ENCODE data around the gene FASN. TPM values are rescaled to one million over a fixed set of nuclear protein-coding genes. Genes with fewer than 3 reads are reported as not detected.

FASN gene
- total RNA-seq, 2 experiments from 2014 or later = 111 to 364 TPM

DNA sequence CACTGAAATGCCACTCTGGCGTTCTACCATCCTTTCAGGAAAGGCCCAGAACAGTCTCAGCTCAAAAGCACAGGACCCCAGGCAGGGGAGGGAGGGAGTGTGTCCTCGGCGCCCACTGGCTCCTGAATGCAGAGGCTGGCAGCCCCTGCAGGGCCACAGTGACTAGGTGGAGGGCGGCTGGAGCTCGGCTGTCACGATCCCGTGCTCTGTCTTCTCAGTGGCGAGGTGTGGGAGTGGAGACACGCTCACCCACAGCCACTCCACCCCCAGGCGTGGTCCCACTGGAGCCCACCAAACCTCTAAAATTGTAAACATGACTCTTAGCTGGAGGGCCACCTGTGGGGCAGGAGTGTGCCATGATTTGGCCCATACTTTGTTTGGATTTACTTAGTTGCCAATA, 16.4 kb upstream of the FASN start:
- Histone ChIP-seq H3K4me2 (ENCODE audit: low read length) (no peak overlapping the region), H3K27ac (ENCODE audit: low read depth, low read length, poor library complexity, severe bottlenecking) (no peak overlapping the region), H3K79me2 (ENCODE audit: insufficient read depth, low read depth, low read length) (no peaks in the 10 kb centered on the region), H3K36me3 (ENCODE audit: insufficient read depth, low read length) (no peaks in the 10 kb centered on the region), H2AFZ (ENCODE audit: low read length) (no peak overlapping the region), H3K4me1 (ENCODE audit: insufficient read depth, low read length, poor library complexity, severe bottlenecking) (no peaks in the 10 kb centered on the region), H3K4me3 (ENCODE audit: low read depth, low read length, poor library complexity, severe bottlenecking) (no peak overlapping the region), H3K9me3 (ENCODE audit: low read length) (no peaks in the 10 kb centered on the region), H3K9me2 (ENCODE audit: insufficient read depth, low read length) (no peaks in the 10 kb centered on the region), H4K20me1 (ENCODE audit: insufficient read depth, low read length) (no peaks in the 10 kb centered on the region)
- CTCF ChIA-PET (ENCODE audit: unreplicated experiment) = no interaction called here
- POLR2A ChIA-PET = no interaction called here
- no peak for DNase-seq (ENCODE audit: low spot score)
- TF ChIP-seq, protein P1, sequence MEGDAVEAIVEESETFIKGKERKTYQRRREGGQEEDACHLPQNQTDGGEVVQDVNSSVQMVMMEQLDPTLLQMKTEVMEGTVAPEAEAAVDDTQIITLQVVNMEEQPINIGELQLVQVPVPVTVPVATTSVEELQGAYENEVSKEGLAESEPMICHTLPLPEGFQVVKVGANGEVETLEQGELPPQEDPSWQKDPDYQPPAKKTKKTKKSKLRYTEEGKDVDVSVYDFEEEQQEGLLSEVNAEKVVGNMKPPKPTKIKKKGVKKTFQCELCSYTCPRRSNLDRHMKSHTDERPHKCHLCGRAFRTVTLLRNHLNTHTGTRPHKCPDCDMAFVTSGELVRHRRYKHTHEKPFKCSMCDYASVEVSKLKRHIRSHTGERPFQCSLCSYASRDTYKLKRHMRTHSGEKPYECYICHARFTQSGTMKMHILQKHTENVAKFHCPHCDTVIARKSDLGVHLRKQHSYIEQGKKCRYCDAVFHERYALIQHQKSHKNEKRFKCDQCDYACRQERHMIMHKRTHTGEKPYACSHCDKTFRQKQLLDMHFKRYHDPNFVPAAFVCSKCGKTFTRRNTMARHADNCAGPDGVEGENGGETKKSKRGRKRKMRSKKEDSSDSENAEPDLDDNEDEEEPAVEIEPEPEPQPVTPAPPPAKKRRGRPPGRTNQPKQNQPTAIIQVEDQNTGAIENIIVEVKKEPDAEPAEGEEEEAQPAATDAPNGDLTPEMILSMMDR (conservative IDR thresholded peaks at IDR 0.05; ENCODE audit: low read length) = no peak
- TF ChIP-seq EZH2phosphoT487 (IDR thresholded peaks at IDR 0.05; ENCODE audit: borderline replicate concordance, low read depth, low read length) = no peak
- intact Hi-C loops (cut with micrococcal nuclease; ENCODE audit: unreplicated experiment) = no loop called here
- no TSS peak for BruUV-seq (replicated peaks)

DNA sequence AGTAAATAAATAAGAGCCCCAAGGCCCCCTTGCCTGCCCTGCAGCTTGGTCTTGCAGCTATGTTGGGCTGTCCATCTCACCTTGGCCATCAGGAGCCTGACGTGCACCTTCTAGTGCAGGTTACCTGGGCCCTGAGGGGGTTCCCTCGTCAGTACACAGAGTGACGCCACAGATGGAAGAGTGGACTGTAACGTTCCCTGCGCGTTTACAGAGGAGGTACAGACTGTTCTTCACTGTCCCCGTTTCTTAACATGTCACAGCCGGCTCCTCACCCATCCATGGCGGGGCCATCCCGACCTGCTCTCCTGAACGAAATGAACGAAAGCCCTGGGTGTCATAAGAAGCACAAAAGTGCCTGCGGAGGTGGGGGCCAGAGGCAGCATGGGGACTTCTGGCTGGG, 15.9 kb upstream of the FASN start:
- no TSS peak for BruUV-seq (replicated peaks)
- DNase-seq (ENCODE audit: low spot score) = no peak
- H3K27ac ChIP-seq (ENCODE audit: low read depth, low read length, poor library complexity, severe bottlenecking) = no peak overlapping the region
- intact Hi-C loops (cut with micrococcal nuclease; ENCODE audit: unreplicated experiment) = no loop called here
- H3K36me3 ChIP-seq (ENCODE audit: insufficient read depth, low read length) = no peaks in the 10 kb centered on the region
- no peak for TF ChIP-seq EZH2phosphoT487 (IDR thresholded peaks at IDR 0.05; ENCODE audit: borderline replicate concordance, low read depth, low read length)
- TF ChIP-seq, protein P1 (conservative IDR thresholded peaks at IDR 0.05; ENCODE audit: low read length) = no peak
- ChIA-PET POLR2A (no interaction called here), CTCF (ENCODE audit: unreplicated experiment) (no interaction called here)
- no peaks in the 10 kb centered on the region for H3K4me1 ChIP-seq (ENCODE audit: insufficient read depth, low read length, poor library complexity, severe bottlenecking)
- H3K79me2 ChIP-seq (ENCODE audit: insufficient read depth, low read depth, low read length) = no peaks in the 10 kb centered on the region
- H3K9me3 ChIP-seq (ENCODE audit: low read length) = no peaks in the 10 kb centered on the region
- no peak overlapping the region for H3K4me2 ChIP-seq (ENCODE audit: low read length)
- H3K4me3 ChIP-seq (ENCODE audit: low read depth, low read length, poor library complexity, severe bottlenecking) = no peak overlapping the region
- no peaks in the 10 kb centered on the region for H3K9me2 ChIP-seq (ENCODE audit: insufficient read depth, low read length)
- H2AFZ ChIP-seq (ENCODE audit: low read length) = no peak overlapping the region
- H4K20me1 ChIP-seq (ENCODE audit: insufficient read depth, low read length) = no peaks in the 10 kb centered on the region

DNA sequence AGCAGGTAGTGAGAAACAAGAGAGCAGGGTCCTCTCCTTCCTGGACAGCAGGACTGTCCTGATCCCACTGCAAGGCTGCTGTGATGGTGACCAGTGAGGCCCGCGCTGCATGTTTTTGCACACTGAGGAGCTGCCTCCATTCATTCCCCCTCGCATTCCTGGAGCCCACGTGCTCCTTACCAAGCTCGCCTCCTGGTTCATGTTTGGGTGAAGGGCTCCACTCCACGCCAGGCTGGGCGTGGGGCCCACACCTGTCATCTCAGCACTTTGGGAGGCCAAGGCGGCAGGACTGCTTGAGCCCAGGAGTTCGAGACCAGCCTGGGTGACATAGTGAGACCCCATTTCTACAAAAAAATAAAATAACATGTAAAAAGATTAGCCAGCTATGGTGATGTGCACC, 15.4 kb upstream of the FASN start:
- no peaks in the 10 kb centered on the region for H3K9me3 ChIP-seq (ENCODE audit: low read length)
- CTCF ChIA-PET (ENCODE audit: unreplicated experiment) = no interaction called here
- H3K9me2 ChIP-seq (ENCODE audit: insufficient read depth, low read length) = no peaks in the 10 kb centered on the region
- no peak for DNase-seq (ENCODE audit: low spot score)
- no peaks in the 10 kb centered on the region for H4K20me1 ChIP-seq (ENCODE audit: insufficient read depth, low read length)
- no peak for TF ChIP-seq EZH2phosphoT487 (IDR thresholded peaks at IDR 0.05; ENCODE audit: borderline replicate concordance, low read depth, low read length)
- TF ChIP-seq, protein P1 (conservative IDR thresholded peaks at IDR 0.05; ENCODE audit: low read length) = no peak
- no peak overlapping the region for H3K4me2 ChIP-seq (ENCODE audit: low read length)
- no peaks in the 10 kb centered on the region for H3K79me2 ChIP-seq (ENCODE audit: insufficient read depth, low read depth, low read length)
- H2AFZ ChIP-seq (ENCODE audit: low read length) = no peak overlapping the region
- H3K4me1 ChIP-seq (ENCODE audit: insufficient read depth, low read length, poor library complexity, severe bottlenecking) = no peaks in the 10 kb centered on the region
- H3K4me3 ChIP-seq (ENCODE audit: low read depth, low read length, poor library complexity, severe bottlenecking) = no peak overlapping the region
- POLR2A ChIA-PET = no interaction called here
- intact Hi-C loops (cut with micrococcal nuclease; ENCODE audit: unreplicated experiment) = no loop called here
- BruUV-seq (replicated peaks) = no TSS peak
- no peak overlapping the region for H3K27ac ChIP-seq (ENCODE audit: low read depth, low read length, poor library complexity, severe bottlenecking)
- no peaks in the 10 kb centered on the region for H3K36me3 ChIP-seq (ENCODE audit: insufficient read depth, low read length)
